Activated CD4-positive, alpha-beta T cell treated with anti-CD3 and anti-CD28 coated beads, Interleukin-2, amount 50 U/mL, for 24 hours (primary cell): ENCODE data around the gene TRMT1L.
"Not testable (repeated sequence)": the region's sequence is repeated elsewhere in the genome, so short reads cannot be mapped to it uniquely, and the experiment has no call there.

Experiments
- DNase-seq, 2 donors: peaks; one replicate each; pipeline ENCODE4 v3.0.0-alpha.2; 2020; ENCODE audit warnings: low read depth in 1 of 2, low spot score in 1 of 2

The TRMT1L gene

GRCh38 chr1:185156854-185157598 lies at the start of gene TRMT1L, which contains the start of gene SWT1:
TRMT1L (minus strand) TSS chr1:185156953; CDS start chr1:185156712, 241 bp downstream.
SWT1 (plus strand) TSS chr1:185157167; CDS start chr1:185160842, 3,675 bp downstream.
- peak; percentile 94 to 98 for DNase-seq

GRCh38 chr1:185200889-185201288 lies 44.1 kb upstream of the TRMT1L start:
- DNase-seq: no peak

- not testable (repeated sequence) for DNase-seq
Observed at GRCh38 chr1:185198712-185199111, 42.0 kb upstream of the TRMT1L start.

GRCh38 chr1:185193756-185194155 lies 37.0 kb upstream of the TRMT1L start:
- DNase-seq: no peak

- DNase-seq: peak in 1 of 2 donors; percentile 34
Observed at GRCh38 chr1:185170291-185170848, 13.6 kb upstream of the TRMT1L start.

- no peak for DNase-seq
Observed at GRCh38 chr1:185166106-185166505, 9.4 kb upstream of the TRMT1L start.

GRCh38 chr1:185162491-185162890 lies 5.7 kb upstream of the TRMT1L start:
- DNase-seq: no peak

- DNase-seq: no peak
Observed at GRCh38 chr1:185159966-185160365, 3.2 kb upstream of the TRMT1L start.

GRCh38 chr1:185158800-185159199 lies 2.0 kb upstream of the TRMT1L start:
- DNase-seq: no peak

GRCh38 chr1:185157599-185158412 lies 1.1 kb upstream of the TRMT1L start:
- DNase-seq: no peak

- DNase-seq: no peak
Observed at GRCh38 chr1:185156288-185156853, 382 bp downstream of the TRMT1L start.

GRCh38 chr1:185155600-185156287 lies 1.0 kb downstream of the TRMT1L start:
- DNase-seq: no peak

- no peak for DNase-seq
Observed at GRCh38 chr1:185154912-185155513, 1.7 kb downstream of the TRMT1L start.

GRCh38 chr1:185152187-185152767 lies 4.5 kb downstream of the TRMT1L start:
- no peak for DNase-seq

GRCh38 chr1:185151215-185151614 lies 5.5 kb downstream of the TRMT1L start:
- DNase-seq: no peak

GRCh38 chr1:185144233-185144632 lies 12.5 kb downstream of the TRMT1L start:
- no peak for DNase-seq

GRCh38 chr1:185139246-185139645 lies 17.5 kb downstream of the TRMT1L start:
- DNase-seq: no peak

GRCh38 chr1:185137896-185138545 lies 18.7 kb downstream of the TRMT1L start:
- DNase-seq: no peak

- DNase-seq: no peak
Observed at GRCh38 chr1:185132534-185132933, 24.2 kb downstream of the TRMT1L start.

- no peak for DNase-seq
Observed at GRCh38 chr1:185129708-185130107, 27.0 kb downstream of the TRMT1L start.
